GM20000 (cell line): ENCODE measurements around the gene RGCC.

Source experiments
- DNase-seq: peaks from one replicate; pipeline ENCODE4 v3.0.0; 2012; ENCODE audit warnings: low spot score
- TF ChIP-seq, protein P1 (sequence below): IDR thresholded peaks from 2 replicates; pipeline ENCODE4 v1.5.1; 2012; ENCODE audit warnings: mild to moderate bottlenecking, control low read depth; ENCODE audit errors: extremely low read depth, missing control alignments

RGCC gene

DNA sequence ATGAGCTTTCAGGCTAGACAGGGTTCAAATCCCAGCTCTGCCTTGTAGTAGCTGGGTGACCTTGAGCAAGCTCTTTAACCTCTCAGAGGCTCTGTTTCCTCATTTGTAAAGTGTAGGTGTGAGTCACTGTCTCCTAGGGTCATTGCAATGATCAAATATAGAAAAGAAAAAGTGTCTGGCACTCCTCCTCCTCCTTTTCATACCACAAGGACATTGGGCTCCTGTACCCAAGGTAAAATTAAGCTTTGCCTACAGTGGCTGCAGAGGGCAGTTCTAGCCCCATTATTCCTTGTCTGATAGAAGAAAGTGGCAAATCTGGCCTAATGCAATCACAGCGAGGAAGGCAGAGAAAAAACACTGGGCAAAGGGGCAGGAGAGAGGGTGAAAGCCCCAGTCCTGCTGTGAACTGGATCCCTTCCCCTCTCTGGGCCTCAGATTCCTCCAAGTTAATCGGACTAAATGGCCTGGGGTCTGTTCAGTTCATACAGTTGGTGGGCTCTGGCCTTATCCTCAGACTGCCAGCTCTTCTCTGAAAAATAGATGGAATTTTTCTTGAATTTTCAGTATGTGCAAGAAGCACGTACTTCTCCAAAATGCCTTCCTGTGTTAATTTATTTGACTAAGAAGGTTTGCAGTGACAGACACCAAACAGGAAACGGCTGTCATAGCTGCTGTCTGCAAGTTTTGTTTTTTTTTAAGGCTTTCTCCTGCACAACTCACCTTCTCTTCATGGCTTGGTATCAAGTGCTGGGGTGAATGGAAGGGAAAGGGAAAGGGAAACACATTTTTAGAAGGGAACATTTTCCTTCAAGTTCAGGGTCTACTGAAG, 35.3 kb downstream of the RGCC start:
- peak; percentile 26 for DNase-seq
- TF ChIP-seq, protein P1, sequence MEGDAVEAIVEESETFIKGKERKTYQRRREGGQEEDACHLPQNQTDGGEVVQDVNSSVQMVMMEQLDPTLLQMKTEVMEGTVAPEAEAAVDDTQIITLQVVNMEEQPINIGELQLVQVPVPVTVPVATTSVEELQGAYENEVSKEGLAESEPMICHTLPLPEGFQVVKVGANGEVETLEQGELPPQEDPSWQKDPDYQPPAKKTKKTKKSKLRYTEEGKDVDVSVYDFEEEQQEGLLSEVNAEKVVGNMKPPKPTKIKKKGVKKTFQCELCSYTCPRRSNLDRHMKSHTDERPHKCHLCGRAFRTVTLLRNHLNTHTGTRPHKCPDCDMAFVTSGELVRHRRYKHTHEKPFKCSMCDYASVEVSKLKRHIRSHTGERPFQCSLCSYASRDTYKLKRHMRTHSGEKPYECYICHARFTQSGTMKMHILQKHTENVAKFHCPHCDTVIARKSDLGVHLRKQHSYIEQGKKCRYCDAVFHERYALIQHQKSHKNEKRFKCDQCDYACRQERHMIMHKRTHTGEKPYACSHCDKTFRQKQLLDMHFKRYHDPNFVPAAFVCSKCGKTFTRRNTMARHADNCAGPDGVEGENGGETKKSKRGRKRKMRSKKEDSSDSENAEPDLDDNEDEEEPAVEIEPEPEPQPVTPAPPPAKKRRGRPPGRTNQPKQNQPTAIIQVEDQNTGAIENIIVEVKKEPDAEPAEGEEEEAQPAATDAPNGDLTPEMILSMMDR = no peak

DNA sequence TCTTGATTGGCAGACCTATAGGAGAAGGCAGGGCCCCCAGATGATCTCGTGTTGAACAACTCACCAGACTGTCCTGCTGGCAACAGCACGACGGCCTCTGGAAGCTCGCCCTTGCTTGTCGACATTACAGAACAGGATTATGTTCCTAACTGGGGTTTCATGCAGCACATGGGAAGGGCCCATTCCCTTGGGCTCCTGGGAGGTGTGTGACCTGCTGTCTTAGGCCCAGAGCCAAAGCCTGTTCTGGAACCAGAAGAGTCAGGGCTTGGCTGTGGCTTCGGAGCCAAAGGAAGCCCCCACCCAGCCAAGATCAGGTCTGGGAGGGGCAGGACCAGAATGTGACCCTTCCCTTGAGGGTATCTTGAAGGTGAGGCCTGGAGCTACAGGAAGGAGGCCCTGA, 36.9 kb downstream of the RGCC start:
- TF ChIP-seq, protein P1 = no peak

DNA sequence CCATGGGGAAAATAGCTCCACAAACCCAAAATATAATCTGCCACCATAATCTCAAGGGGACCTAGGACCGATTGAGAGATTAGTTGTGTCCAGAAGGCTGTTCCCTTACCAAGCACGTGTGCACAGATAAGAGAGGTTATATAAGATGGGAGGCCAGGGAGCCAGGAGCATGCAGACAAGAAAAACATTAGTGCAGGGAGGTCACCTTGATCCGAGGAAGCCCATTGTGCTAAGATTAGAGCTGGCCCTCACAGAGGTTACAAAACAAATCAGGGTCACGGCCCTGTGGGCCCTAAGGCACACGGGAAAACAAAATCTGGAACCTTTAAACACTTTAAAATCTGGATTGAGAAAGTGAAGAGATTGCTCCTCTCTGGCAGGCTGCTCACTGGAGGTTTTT, 37.7 kb downstream of the RGCC start:
- TF ChIP-seq, protein P1 = no peak
- DNase-seq = no peak

More for the DNA sequence above, 36.9 kb downstream of the RGCC start:
- no peak for DNase-seq

DNA sequence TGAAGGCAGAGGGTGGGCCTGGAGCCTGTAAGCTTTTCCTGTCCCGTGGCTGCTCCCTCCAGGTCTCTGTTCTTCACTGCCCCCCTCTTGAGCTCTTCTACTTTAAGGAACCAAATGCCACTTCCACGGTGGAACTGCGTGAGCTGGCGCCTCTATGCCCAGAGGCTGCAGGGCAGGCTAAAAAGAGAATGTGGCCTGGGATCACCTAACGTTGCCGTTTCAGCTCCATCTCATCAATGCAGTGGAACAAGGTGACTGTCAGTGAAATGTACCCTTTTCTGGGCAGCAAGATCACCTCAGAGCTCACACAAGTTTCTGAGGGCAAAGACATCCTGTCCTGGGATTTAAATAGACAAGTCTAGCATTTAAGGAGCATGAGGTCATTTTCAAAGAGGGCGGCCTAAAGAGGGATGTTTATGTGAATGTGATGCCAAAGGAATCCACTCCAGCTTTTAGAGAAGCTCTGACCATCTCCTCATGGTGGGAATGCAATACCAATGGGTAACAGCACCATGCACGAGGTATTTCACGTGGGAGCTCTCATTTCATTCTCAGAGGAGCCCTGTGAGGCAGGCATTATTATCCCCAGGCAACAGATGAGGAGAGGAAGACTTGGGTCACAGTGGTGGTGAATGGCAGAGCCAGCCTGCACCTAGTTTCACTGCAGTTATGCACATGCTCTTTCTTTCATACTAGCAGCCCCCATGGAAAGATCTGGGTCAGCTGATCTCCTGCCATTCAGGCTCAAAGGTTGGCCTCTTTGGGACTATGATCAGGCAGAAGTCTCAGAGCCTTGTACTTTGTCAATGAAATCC, 39.3 kb downstream of the RGCC start:
- DNase-seq = no peak
- TF ChIP-seq, protein P1 = no peak

DNA sequence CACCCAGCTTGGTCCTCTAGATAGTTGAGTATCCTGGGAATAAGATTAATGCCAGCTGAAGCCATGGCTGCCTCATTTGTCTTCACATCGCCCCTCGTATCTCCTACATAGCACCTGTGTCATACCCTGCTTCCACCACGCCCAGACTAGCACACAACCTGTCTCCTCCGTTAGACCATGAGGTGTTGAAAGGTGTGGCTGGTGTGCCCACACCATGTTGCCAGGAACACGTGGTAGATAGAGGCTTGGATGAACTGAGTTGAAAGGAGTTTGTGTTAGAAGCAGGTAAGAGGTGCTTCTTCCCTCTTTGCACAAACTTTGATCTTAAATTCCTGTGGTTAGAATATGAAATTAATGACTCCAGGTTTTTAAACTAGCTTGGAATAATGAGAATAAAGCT, 40.1 kb downstream of the RGCC start:
- DNase-seq = no peak

DNA sequence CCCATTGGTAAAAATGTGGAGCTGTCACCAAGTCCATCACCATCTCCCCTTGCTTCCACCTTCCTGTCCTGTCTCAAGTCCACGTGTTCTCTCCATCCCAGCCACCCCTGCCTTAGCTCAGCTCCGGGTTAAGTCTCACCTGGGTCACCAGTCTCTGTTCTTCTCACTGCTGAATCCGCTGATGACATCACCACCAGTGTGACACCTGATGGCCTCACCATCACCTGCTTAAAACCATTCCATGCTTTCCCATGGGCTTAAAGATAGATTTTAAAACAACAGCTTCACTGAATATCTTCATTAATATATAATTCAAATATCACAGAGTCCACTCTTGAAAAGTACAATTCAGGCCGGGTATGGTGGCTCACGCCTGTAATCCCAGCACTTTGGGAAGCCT, 42.1 kb downstream of the RGCC start:
- TF ChIP-seq, protein P1 = no peak
- DNase-seq = no peak

More for the DNA sequence above, 40.1 kb downstream of the RGCC start:
- TF ChIP-seq, protein P1 = no peak

DNA sequence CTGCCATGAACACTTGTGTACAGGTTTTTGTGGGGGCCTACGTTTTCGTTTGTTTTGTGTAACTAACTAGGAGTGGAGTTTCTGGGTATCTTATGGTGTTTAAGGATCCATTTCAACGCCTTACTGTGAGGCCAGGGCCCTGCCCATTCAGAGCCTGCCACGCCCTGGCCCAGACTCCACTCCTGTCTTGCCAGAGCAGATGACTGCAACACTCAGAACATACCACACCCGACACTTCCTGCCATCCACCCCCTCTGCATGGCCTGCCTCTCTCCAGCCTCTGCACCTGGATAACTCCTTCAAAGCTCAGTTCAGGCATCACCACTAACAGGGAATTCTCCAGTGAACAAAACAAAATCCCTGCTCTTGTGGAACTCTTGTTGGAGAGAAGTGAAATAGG, 43.2 kb downstream of the RGCC start:
- TF ChIP-seq, protein P1 = no peak
- DNase-seq = no peak
